AG04449 (cell line): Measurements from ENCODE around the gene FAM20C.
A peak's percentile ranks its signal among the peaks of the same experiment; 100 is the strongest.

Source experiments
- CTCF ChIA-PET: fragments of 350-600 bp; formaldehyde crosslinking; extraction: SDS; loops from one replicate; lab custom pipeline; 2021; ENCODE audit warnings: antibody characterized with exemption; lab: Yijun Ruan, JAX
- POLR2A ChIA-PET: fragments of 400-600, 350-600 bp; formaldehyde crosslinking; extraction: SDS; loops from one replicate; lab custom pipeline; 2020; ENCODE audit warnings: antibody characterized with exemption, inconsistent platforms; lab: Yijun Ruan, JAX
- DNase-seq: peaks from one replicate; pipeline ENCODE4 v3.0.0-alpha.2; 2010; ENCODE audit warnings: low read depth, low spot score
- H3K4me3 ChIP-seq: 2 replicates; pipeline ENCODE4 v1.5.1; 2011; ENCODE audit warnings: low read depth, mild to moderate bottlenecking, control low read depth, low read length
- TF ChIP-seq, protein P1 (sequence below): IDR thresholded peaks from one replicate; pipeline ENCODE4 v1.5.1; 2011; ENCODE audit warnings: mild to moderate bottlenecking, moderate library complexity, low read length, control low read depth, inconsistent platforms; ENCODE audit not compliant: insufficient read depth; ENCODE audit errors: missing control alignments

FAM20C gene

GRCh38 chr7:197413-198335 lies 5.3 kb downstream of the FAM20C start:
- H3K4me3 ChIP-seq: no peak overlapping the region
- ChIA-PET POLR2A (no interaction called here), CTCF (interaction anchor here (1.6 kb wide), 1 partner anchor 133 kb away, joined by 4 read pairs; no protein-coding TSS in a partner anchor)
- TF ChIP-seq, protein P1, sequence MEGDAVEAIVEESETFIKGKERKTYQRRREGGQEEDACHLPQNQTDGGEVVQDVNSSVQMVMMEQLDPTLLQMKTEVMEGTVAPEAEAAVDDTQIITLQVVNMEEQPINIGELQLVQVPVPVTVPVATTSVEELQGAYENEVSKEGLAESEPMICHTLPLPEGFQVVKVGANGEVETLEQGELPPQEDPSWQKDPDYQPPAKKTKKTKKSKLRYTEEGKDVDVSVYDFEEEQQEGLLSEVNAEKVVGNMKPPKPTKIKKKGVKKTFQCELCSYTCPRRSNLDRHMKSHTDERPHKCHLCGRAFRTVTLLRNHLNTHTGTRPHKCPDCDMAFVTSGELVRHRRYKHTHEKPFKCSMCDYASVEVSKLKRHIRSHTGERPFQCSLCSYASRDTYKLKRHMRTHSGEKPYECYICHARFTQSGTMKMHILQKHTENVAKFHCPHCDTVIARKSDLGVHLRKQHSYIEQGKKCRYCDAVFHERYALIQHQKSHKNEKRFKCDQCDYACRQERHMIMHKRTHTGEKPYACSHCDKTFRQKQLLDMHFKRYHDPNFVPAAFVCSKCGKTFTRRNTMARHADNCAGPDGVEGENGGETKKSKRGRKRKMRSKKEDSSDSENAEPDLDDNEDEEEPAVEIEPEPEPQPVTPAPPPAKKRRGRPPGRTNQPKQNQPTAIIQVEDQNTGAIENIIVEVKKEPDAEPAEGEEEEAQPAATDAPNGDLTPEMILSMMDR: no peak
- no peak for DNase-seq

- TF ChIP-seq, protein P1: no peak
- DNase-seq: no peak
- no peak overlapping the region for H3K4me3 ChIP-seq
- ChIA-PET POLR2A (interaction anchor here (0.6 kb wide), 1 partner anchor 93 kb away, joined by 6 read pairs; no protein-coding TSS in a partner anchor), CTCF (interaction anchor here (1.1 kb wide), 1 partner anchor 138 kb away, joined by 4 read pairs; no protein-coding TSS in a partner anchor)
Observed at GRCh38 chr7:199483-200249, 7.3 kb downstream of the FAM20C start.

GRCh38 chr7:200290-200689 lies 7.9 kb downstream of the FAM20C start:
- H3K4me3 ChIP-seq: no peak overlapping the region
- no peak for DNase-seq
- CTCF ChIA-PET: interaction anchor here (1.1 to 1.3 kb wide), 2 partner anchors 8 to 138 kb away, joined by 3 to 4 read pairs; partner anchors contain the start of gene FAM20C
- POLR2A ChIA-PET: no interaction called here
- TF ChIP-seq, protein P1: no peak

DNA sequence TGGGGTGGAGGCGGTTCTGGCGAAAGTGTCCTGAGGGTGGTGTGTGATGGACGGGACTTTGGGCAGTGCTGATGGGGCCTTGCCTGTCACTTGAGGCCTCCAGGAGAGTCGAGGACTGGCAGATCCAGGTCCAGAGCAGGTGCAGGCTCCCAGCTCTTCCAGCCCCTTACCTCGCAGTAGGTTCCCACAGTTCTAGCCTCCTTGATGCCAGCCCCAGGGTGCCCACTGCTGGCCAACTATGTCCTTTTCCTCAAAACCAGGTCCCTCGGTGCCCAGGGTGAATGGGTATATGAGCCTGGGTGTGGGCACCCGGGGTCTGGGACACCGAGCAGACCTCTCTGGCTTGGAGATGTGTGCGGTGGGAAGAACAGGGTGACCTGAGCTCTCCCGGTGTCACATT lies 8.3 kb downstream of the FAM20C start:
- ChIA-PET POLR2A (no interaction called here), CTCF (interaction anchor here (1.1 to 1.3 kb wide), 2 partner anchors 9 to 139 kb away, joined by 3 to 4 read pairs; partner anchors contain the start of gene FAM20C)
- TF ChIP-seq, protein P1: peak; percentile 7
- DNase-seq: no peak
- no peak overlapping the region for H3K4me3 ChIP-seq

GRCh38 chr7:204326-204725 lies 12.0 kb downstream of the FAM20C start:
- no peak for DNase-seq
- ChIA-PET POLR2A (no interaction called here), CTCF (interaction anchor here (0.8 to 1.6 kb wide), 2 partner anchors 12 to 141 kb away, joined by 3 to 4 read pairs; partner anchors contain the start of gene FAM20C)
- TF ChIP-seq, protein P1: no peak
- H3K4me3 ChIP-seq: no peak overlapping the region
